ENCODE measurements around the gene CDKN1A. TPM values are rescaled to one million over a fixed set of nuclear protein-coding genes. Genes with fewer than 3 reads are reported as not detected.

Gene CDKN1A
- total and polyA plus RNA-seq, 9 of the 15 experiments (the other 6 are each of a cell fraction or from before 2014, with no cell fraction given) = 0.25 to 8.1 (median 5.1) TPM

GRCh38 chr6:36649701-36650484 is 28.6 kb upstream of the CDKN1A start (continued):
- TF ChIP-seq PRMT5 (CRISPR knock-in tag; IDR thresholded peaks at IDR 0.05) = no peak
- no peak for TF ChIP-seq ZNF518B (CRISPR knock-in tag; IDR thresholded peaks at IDR 0.05)
- TF ChIP-seq HNRNPK (IDR thresholded peaks at IDR 0.05; ENCODE audit: low read depth, low read length, poor library complexity, severe bottlenecking) = no peak
- 0 out of 2 replicates have a peak, but pooled peaks have one; percentile 32 for TF ChIP-seq EZH2 (IDR thresholded peaks at IDR 0.05; ENCODE audit: borderline replicate concordance, low read depth, low read length)
- no peak for TF ChIP-seq SAP30 (IDR thresholded peaks at IDR 0.05; ENCODE audit: borderline replicate concordance, insufficient read depth, low read depth, low read length, poor library complexity, severe bottlenecking)
- no peak for TF ChIP-seq RBM22 (IDR thresholded peaks at IDR 0.05; ENCODE audit: low read depth, low read length, poor library complexity, severe bottlenecking)
- peak; percentile 57; the same call in 1 of the 2 replicates for TF ChIP-seq SMARCE1 (IDR thresholded peaks at IDR 0.05)
- no peak for TF ChIP-seq ZNF407 (IDR thresholded peaks at IDR 0.05; ENCODE audit: low read depth)
- 0 out of 2 replicates have a peak, but pooled peaks have one; percentile 9 for TF ChIP-seq ZNF134 (CRISPR knock-in tag; conservative IDR thresholded peaks at IDR 0.05)
- TF ChIP-seq ARID3A (IDR thresholded peaks at IDR 0.05; ENCODE audit: borderline replicate concordance, low read depth, low read length) = no peak
- no peak for TF ChIP-seq NR0B1 (IDR thresholded peaks at IDR 0.05; ENCODE audit: partially characterized antibody)

Data from K562 (cell line).